GM12878 (cell line): Measurements from ENCODE around the gene PRM1.

ENCODE experiments used
- FOXM1 ChIP-seq: IDR thresholded peaks from 2 replicates; pipeline ENCODE4 v1.6.1; 2012; ENCODE audit warnings: low read depth, mild to moderate bottlenecking, inconsistent platforms, low read length, moderate library complexity
- HCFC1 ChIP-seq: fragments of 150-350 bp; IDR thresholded peaks from 2 replicates; pipeline ENCODE4 v1.6.1; 2014; ENCODE audit warnings: low read length
- MYC ChIP-seq: IDR thresholded peaks from 2 replicates; pipeline ENCODE4 v1.6.1; 2011; ENCODE audit warnings: mild to moderate bottlenecking, low read length, moderate library complexity, inconsistent platforms; ENCODE audit not compliant: insufficient read depth, insufficient replicate concordance, insufficient read length, severe bottlenecking
- PAX8 ChIP-seq: fragments of 450-650 bp; IDR thresholded peaks from 2 replicates; pipeline ENCODE4 v1.6.1; 2017; ENCODE audit warnings: mild to moderate bottlenecking, moderate library complexity
- POLR2A ChIP-seq: IDR thresholded peaks from 2 replicates; pipeline ENCODE4 v1.6.1; 2011; ENCODE audit warnings: low read depth, mild to moderate bottlenecking, low read length
- POLR2AphosphoS2 ChIP-seq: IDR thresholded peaks from 2 replicates; pipeline ENCODE4 v1.6.1; 2011; ENCODE audit warnings: low read depth, mild to moderate bottlenecking, low read length, improper control_type of control experiment, moderate library complexity
- POLR2AphosphoS5 ChIP-seq: IDR thresholded peaks from 2 replicates; pipeline ENCODE4 v1.6.1; 2011; ENCODE audit warnings: mild to moderate bottlenecking, low read length, inconsistent platforms
- RAD21 ChIP-seq: IDR thresholded peaks from 2 replicates; pipeline ENCODE4 v1.6.1; 2011; ENCODE audit warnings: mild to moderate bottlenecking, low read depth, low read length, moderate library complexity; ENCODE audit not compliant: insufficient read depth
- SIX5 ChIP-seq: IDR thresholded peaks from 2 replicates; pipeline ENCODE4 v1.6.1; 2011; ENCODE audit warnings: mild to moderate bottlenecking, low read depth, low read length, moderate library complexity; ENCODE audit not compliant: severe bottlenecking
- SMAD1 ChIP-seq: fragments of 450-650 bp; IDR thresholded peaks from 2 replicates; pipeline ENCODE4 v1.6.1; 2018; ENCODE audit warnings: mild to moderate bottlenecking, low read depth; ENCODE audit not compliant: partially characterized antibody
- TF ChIP-seq, protein P1 (sequence below): IDR thresholded peaks from 2 replicates; pipeline ENCODE4 v1.6.1; 2012; ENCODE audit warnings: mild to moderate bottlenecking, low read depth, low read length
- TF ChIP-seq, protein P2 (sequence below), 3 experiments: IDR thresholded peaks in 2 of 3; conservative IDR thresholded peaks in 1 of 3; 2 replicates each; pipeline ENCODE4 v1.5.1; 2011; ENCODE audit warnings: low read depth in 3 of 3, low read length in 3 of 3, mild to moderate bottlenecking in 3 of 3, control low read depth in 2 of 3, moderate library complexity in 2 of 3, inconsistent platforms in 1 of 3, mixed read lengths in 1 of 3; ENCODE audit not compliant: control insufficient read depth in 2 of 3, insufficient read depth in 1 of 3; ENCODE audit errors: extremely low read depth in 1 of 3
- TF ChIP-seq, protein P3 (sequence below): fragments of 450-650 bp; IDR thresholded peaks from 2 replicates; pipeline ENCODE4 v1.6.1; 2017; ENCODE audit warnings: mild to moderate bottlenecking
- TF ChIP-seq, protein P4 (sequence below): IDR thresholded peaks from 2 replicates; pipeline ENCODE4 v1.6.1; 2012; ENCODE audit warnings: low read depth, low read length, improper control_type of control experiment

DNA sequence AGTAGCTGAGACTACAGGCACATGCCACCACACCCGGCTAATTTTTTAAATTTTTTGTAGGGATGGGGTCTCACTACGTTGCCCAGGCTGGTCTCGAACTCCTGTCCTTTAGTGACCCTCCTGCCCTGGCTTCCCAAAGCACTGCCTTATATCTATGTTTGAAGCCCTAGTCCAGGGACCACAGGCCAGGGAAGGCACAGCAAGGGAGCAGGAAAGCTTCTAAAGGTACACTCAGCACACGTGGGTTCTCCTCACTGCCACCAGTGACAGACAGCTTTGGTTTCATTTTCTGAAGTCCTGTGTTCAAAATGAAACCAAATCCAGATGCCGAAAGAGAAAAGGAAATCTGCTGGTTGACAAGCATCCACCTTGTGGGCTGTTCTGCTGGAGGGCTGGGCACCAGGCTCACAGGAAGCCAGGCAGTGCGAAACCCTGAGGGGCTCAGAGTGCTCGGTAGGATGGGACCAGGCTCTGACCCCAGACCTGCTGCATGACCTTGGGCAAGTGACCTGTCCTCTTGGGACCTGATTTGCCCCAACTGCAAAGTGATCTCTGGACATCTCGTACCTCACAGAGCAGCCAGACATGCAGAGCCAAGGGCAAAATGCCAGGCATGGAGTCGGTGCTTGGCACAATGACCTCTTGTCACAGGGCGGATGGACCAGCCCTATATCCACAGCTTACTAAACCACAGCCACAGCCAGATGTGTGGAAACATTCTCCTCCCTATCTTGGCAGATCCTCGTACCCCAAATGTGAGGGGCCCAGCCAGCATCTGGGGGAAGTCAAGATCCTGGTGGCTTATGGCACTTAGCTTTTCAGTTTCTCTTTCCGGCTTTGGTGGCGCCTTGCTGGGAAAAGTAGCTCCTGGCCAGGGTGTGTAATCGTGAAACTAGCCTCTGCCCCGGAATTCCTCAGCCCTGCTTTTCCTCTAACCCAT, 22.3 kb downstream of the PRM1 start:
- TF ChIP-seq MYC (no peak), POLR2AphosphoS5 (no peak), SIX5 (no peak), POLR2A (no peak), SMAD1 (no peak), HCFC1 (no peak), RAD21 (0 out of 2 replicates have a peak, but pooled peaks have one; percentile 20), PAX8 (no peak), POLR2AphosphoS2 (no peak), FOXM1 (no peak)
- TF ChIP-seq, protein P1, sequence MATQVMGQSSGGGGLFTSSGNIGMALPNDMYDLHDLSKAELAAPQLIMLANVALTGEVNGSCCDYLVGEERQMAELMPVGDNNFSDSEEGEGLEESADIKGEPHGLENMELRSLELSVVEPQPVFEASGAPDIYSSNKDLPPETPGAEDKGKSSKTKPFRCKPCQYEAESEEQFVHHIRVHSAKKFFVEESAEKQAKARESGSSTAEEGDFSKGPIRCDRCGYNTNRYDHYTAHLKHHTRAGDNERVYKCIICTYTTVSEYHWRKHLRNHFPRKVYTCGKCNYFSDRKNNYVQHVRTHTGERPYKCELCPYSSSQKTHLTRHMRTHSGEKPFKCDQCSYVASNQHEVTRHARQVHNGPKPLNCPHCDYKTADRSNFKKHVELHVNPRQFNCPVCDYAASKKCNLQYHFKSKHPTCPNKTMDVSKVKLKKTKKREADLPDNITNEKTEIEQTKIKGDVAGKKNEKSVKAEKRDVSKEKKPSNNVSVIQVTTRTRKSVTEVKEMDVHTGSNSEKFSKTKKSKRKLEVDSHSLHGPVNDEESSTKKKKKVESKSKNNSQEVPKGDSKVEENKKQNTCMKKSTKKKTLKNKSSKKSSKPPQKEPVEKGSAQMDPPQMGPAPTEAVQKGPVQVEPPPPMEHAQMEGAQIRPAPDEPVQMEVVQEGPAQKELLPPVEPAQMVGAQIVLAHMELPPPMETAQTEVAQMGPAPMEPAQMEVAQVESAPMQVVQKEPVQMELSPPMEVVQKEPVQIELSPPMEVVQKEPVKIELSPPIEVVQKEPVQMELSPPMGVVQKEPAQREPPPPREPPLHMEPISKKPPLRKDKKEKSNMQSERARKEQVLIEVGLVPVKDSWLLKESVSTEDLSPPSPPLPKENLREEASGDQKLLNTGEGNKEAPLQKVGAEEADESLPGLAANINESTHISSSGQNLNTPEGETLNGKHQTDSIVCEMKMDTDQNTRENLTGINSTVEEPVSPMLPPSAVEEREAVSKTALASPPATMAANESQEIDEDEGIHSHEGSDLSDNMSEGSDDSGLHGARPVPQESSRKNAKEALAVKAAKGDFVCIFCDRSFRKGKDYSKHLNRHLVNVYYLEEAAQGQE, result no peak
- TF ChIP-seq, protein P2, sequence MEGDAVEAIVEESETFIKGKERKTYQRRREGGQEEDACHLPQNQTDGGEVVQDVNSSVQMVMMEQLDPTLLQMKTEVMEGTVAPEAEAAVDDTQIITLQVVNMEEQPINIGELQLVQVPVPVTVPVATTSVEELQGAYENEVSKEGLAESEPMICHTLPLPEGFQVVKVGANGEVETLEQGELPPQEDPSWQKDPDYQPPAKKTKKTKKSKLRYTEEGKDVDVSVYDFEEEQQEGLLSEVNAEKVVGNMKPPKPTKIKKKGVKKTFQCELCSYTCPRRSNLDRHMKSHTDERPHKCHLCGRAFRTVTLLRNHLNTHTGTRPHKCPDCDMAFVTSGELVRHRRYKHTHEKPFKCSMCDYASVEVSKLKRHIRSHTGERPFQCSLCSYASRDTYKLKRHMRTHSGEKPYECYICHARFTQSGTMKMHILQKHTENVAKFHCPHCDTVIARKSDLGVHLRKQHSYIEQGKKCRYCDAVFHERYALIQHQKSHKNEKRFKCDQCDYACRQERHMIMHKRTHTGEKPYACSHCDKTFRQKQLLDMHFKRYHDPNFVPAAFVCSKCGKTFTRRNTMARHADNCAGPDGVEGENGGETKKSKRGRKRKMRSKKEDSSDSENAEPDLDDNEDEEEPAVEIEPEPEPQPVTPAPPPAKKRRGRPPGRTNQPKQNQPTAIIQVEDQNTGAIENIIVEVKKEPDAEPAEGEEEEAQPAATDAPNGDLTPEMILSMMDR (IDR thresholded peaks at IDR 0.05 in 2 of 3, conservative IDR thresholded peaks at IDR 0.05 in 1 of 3; ENCODE audit: control insufficient read depth in 2 of 3, extremely low read depth in 1 of 3, insufficient read depth in 1 of 3, low read depth in 3 of 3, low read length in 3 of 3), result no peak
- TF ChIP-seq, protein P3, sequence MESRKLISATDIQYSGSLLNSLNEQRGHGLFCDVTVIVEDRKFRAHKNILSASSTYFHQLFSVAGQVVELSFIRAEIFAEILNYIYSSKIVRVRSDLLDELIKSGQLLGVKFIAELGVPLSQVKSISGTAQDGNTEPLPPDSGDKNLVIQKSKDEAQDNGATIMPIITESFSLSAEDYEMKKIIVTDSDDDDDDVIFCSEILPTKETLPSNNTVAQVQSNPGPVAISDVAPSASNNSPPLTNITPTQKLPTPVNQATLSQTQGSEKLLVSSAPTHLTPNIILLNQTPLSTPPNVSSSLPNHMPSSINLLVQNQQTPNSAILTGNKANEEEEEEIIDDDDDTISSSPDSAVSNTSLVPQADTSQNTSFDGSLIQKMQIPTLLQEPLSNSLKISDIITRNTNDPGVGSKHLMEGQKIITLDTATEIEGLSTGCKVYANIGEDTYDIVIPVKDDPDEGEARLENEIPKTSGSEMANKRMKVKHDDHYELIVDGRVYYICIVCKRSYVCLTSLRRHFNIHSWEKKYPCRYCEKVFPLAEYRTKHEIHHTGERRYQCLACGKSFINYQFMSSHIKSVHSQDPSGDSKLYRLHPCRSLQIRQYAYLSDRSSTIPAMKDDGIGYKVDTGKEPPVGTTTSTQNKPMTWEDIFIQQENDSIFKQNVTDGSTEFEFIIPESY, result no peak
- TF ChIP-seq, protein P4, sequence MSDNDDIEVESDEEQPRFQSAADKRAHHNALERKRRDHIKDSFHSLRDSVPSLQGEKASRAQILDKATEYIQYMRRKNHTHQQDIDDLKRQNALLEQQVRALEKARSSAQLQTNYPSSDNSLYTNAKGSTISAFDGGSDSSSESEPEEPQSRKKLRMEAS, result peak; percentile 60
